RWPE2 (cell line): ENCODE data around the gene EPB41L2.

Experiments
- ATAC-seq: fragments of 200-7000 bp; cut with Tn5 transposase; 3 replicates; pipeline ENCODE4 v1.9.1; 2021; ENCODE audit warnings: low read depth
- DNase-seq: peaks from one replicate; pipeline ENCODE4 v3.0.0-alpha.2; 2020; ENCODE audit warnings: low spot score
- H3K27ac ChIP-seq: fragments of 450-650 bp; 2 replicates; pipeline ENCODE4 v1.5.1; 2017; ENCODE audit warnings: mild to moderate bottlenecking; ENCODE audit not compliant: poor library complexity, severe bottlenecking
- H3K27me3 ChIP-seq: fragments of 250-450 bp; sonication (Bioruptor Pico); 2 replicates; pipeline ENCODE4 v1.5.1; 2021; ENCODE audit warnings: mild to moderate bottlenecking, moderate library complexity; ENCODE audit not compliant: insufficient read depth, poor library complexity, severe bottlenecking
- H3K36me3 ChIP-seq: fragments of 250-450 bp; sonication (Bioruptor Pico); 2 replicates; pipeline ENCODE4 v1.5.1; 2020; ENCODE audit warnings: low read depth, mild to moderate bottlenecking, moderate library complexity
- H3K4me1 ChIP-seq: fragments of 250-450 bp; sonication (Bioruptor Pico); 2 replicates; pipeline ENCODE4 v1.5.1; 2021; ENCODE audit warnings: mild to moderate bottlenecking, moderate library complexity; ENCODE audit not compliant: insufficient read depth, poor library complexity, severe bottlenecking
- H3K4me3 ChIP-seq: fragments of 250-450 bp; sonication (Bioruptor Pico); 2 replicates; pipeline ENCODE4 v1.5.1; 2021; ENCODE audit warnings: mild to moderate bottlenecking, moderate library complexity; ENCODE audit not compliant: severe bottlenecking
- H3K9me3 ChIP-seq: fragments of 250-450 bp; sonication (Bioruptor Pico); 2 replicates; pipeline ENCODE4 v1.5.1; 2021; ENCODE audit warnings: mild to moderate bottlenecking, moderate library complexity; ENCODE audit not compliant: severe bottlenecking
- TF ChIP-seq, protein P1 (sequence below): fragments of 450-650 bp; IDR thresholded peaks from one replicate; pipeline ENCODE4 v1.5.1; 2017; ENCODE audit warnings: mild to moderate bottlenecking, moderate library complexity; ENCODE audit not compliant: poor library complexity, severe bottlenecking

EPB41L2 gene

DNA sequence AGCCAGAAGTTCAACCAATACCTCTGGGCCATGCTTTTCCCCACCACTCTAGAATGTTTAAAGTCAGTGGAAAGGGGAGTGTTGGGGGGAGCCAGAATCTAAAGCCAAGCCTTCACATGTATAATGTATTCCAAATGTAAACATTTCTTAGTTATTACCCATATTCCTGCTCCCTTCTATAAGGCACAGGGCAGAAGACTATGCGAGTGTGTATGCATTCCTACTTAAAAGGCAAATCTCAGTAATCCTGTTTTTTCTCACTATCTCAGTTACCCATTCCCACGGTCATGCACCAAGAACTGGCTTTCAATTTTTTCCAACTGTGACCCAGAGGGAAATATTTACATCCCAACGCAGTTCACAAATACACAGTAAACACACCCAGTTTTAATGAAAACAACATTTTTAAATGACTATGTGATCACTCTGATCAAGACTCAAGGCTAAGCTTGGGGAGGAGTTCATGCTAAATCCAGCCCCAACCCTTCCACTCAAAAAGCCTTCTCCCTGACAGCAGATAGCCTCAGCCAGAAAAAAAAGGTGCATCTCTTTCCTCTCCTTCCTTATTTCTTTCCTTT, 57.5 kb downstream of the EPB41L2 start:
- no peak overlapping the region for H3K27ac ChIP-seq

DNA sequence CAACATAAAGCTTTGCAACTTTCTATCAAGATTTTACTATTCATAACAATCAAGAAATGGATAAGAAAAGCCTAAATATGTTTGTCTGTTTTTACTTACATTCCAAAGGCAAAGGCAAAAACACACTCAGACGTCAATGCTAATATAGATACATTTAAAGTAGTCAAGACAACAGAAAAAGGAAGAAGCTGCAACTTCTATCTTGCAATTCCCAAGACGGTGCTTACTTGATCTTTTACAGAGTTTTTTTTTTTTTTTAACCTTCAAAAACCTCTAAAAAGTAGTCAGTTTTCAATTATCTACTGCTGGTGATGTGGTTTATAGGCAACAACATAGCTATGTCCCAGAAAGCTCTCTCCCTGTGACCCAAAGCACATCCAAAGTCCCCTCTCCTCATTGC, 58.1 kb downstream of the EPB41L2 start:
- Histone ChIP-seq H3K4me1 (no peaks in the 10 kb centered on the region), H3K27me3 (no peaks in the 10 kb centered on the region), H3K9me3 (no peaks in the 10 kb centered on the region), H3K4me3 (no peak overlapping the region), H3K36me3 (no peaks in the 10 kb centered on the region), H3K27ac (no peak overlapping the region)
- DNase-seq = no peak
- TF ChIP-seq, protein P1, sequence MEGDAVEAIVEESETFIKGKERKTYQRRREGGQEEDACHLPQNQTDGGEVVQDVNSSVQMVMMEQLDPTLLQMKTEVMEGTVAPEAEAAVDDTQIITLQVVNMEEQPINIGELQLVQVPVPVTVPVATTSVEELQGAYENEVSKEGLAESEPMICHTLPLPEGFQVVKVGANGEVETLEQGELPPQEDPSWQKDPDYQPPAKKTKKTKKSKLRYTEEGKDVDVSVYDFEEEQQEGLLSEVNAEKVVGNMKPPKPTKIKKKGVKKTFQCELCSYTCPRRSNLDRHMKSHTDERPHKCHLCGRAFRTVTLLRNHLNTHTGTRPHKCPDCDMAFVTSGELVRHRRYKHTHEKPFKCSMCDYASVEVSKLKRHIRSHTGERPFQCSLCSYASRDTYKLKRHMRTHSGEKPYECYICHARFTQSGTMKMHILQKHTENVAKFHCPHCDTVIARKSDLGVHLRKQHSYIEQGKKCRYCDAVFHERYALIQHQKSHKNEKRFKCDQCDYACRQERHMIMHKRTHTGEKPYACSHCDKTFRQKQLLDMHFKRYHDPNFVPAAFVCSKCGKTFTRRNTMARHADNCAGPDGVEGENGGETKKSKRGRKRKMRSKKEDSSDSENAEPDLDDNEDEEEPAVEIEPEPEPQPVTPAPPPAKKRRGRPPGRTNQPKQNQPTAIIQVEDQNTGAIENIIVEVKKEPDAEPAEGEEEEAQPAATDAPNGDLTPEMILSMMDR = no peak
- no peak for ATAC-seq

More for the DNA sequence above, 57.5 kb downstream of the EPB41L2 start:
- ATAC-seq (no peak), DNase-seq (no peak)
- no peaks in the 10 kb centered on the region for H3K4me1 ChIP-seq
- H3K9me3 ChIP-seq = no peaks in the 10 kb centered on the region
- no peak overlapping the region for H3K4me3 ChIP-seq
- TF ChIP-seq, protein P1 = no peak
- no peaks in the 10 kb centered on the region for H3K27me3 ChIP-seq
- H3K36me3 ChIP-seq = no peaks in the 10 kb centered on the region

DNA sequence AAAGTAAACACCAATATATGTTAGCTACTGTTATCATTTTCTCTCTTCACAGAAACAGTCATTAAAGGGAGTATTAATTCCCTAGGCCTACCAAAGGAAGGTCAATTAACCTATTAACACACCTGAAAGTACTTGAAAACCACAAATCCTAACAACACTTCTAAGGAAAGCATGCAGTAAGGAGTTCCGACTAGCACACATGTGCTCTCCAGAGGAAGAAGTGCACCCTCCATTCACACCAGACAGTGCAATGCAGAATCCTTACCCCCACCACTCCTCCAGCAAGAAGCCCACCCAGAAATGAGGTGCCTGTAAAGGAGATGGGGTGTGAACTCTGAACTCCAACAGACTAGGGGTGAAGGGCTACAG, 58.7 kb downstream of the EPB41L2 start:
- H3K4me3 ChIP-seq = no peak overlapping the region
- DNase-seq = no peak
- no peaks in the 10 kb centered on the region for H3K9me3 ChIP-seq
- no peaks in the 10 kb centered on the region for H3K27me3 ChIP-seq
- H3K4me1 ChIP-seq = no peaks in the 10 kb centered on the region
- TF ChIP-seq, protein P1 = no peak
- H3K27ac ChIP-seq = no peak overlapping the region
- H3K36me3 ChIP-seq = no peaks in the 10 kb centered on the region
- ATAC-seq = no peak

GRCh38 chr6:131003488-131004386, 59.3 kb downstream of the EPB41L2 start:
- no peak for ATAC-seq
- H3K4me1 ChIP-seq = no peaks in the 10 kb centered on the region
- no peaks in the 10 kb centered on the region for H3K9me3 ChIP-seq

More at GRCh38 chr6:131003488-131004386, 59.3 kb downstream of the EPB41L2 start:
- no peak for DNase-seq
- TF ChIP-seq, protein P1 = no peak
- Histone ChIP-seq H3K27ac (no peak overlapping the region), H3K4me3 (no peak overlapping the region), H3K27me3 (no peaks in the 10 kb centered on the region), H3K36me3 (no peaks in the 10 kb centered on the region)
